GM12891 (cell line): Measurements from ENCODE around the gene FASN.

Experiments
- PAX5 ChIP-seq: IDR thresholded peaks from 2 replicates; pipeline ENCODE4 v1.6.1; 2011; ENCODE audit warnings: low read length, moderate library complexity, mild to moderate bottlenecking; ENCODE audit not compliant: insufficient read depth, severe bottlenecking
- POLR2A ChIP-seq: IDR thresholded peaks from 2 replicates; pipeline ENCODE4 v1.6.1; 2011; ENCODE audit warnings: low read depth, low read length, control low read depth
- POLR2AphosphoS5 ChIP-seq: IDR thresholded peaks from 2 replicates; pipeline ENCODE4 v1.6.1; 2011; ENCODE audit warnings: low read depth, low read length, control low read depth
- SPI1 ChIP-seq: IDR thresholded peaks from 2 replicates; pipeline ENCODE4 v1.6.1; 2011; ENCODE audit warnings: low read depth, low read length, control low read depth
- TAF1 ChIP-seq: IDR thresholded peaks from 2 replicates; pipeline ENCODE4 v1.6.1; 2011; ENCODE audit warnings: low read depth, low read length, control low read depth

GRCh38 chr17:82031885-82032627, 66.0 kb downstream of the FASN start:
- TF ChIP-seq POLR2A: no peak
- no peak for TF ChIP-seq TAF1
- TF ChIP-seq POLR2AphosphoS5: no peak
- no peak for TF ChIP-seq SPI1
- TF ChIP-seq PAX5: no peak
